GM12873 (cell line): ENCODE data around the gene PID1.

Experiments used
- CTCF ChIP-seq: IDR thresholded peaks from 2 replicates; pipeline ENCODE4 v1.5.1; 2012; ENCODE audit warnings: low read depth, mild to moderate bottlenecking, moderate library complexity, low read length, control low read depth; ENCODE audit not compliant: insufficient read depth; ENCODE audit errors: missing control alignments

Gene PID1

GRCh38 chr2:229270551-229271410, at the start of gene PID1:
Gene PID1, minus strand, starts transcription at chr2:229271287. Its CDS starts 244 bp downstream, at chr2:229271043.
- no peak for TF ChIP-seq CTCF

- TF ChIP-seq CTCF: no peak
Measured at GRCh38 chr2:229319558-229319957, 48.5 kb upstream of the PID1 start.

GRCh38 chr2:229314117-229314516, 43.0 kb upstream of the PID1 start:
- TF ChIP-seq CTCF: no peak

GRCh38 chr2:229313591-229313990, 42.5 kb upstream of the PID1 start:
- TF ChIP-seq CTCF: no peak

GRCh38 chr2:229301237-229301636, 30.1 kb upstream of the PID1 start:
- no peak for TF ChIP-seq CTCF

- no peak for TF ChIP-seq CTCF
Measured at GRCh38 chr2:229300790-229301189, 29.7 kb upstream of the PID1 start.

- TF ChIP-seq CTCF: no peak
Measured at GRCh38 chr2:229300371-229300770, 29.3 kb upstream of the PID1 start.
